ENCODE results near the gene CAMTA1. TPM values are rescaled to one million over a fixed set of nuclear protein-coding genes. Genes with fewer than 3 reads are reported as not detected.

The CAMTA1 gene
- total and polyA plus RNA-seq, 4 donors, result 18.0 to 93.5 (median 35.8) TPM

DNA sequence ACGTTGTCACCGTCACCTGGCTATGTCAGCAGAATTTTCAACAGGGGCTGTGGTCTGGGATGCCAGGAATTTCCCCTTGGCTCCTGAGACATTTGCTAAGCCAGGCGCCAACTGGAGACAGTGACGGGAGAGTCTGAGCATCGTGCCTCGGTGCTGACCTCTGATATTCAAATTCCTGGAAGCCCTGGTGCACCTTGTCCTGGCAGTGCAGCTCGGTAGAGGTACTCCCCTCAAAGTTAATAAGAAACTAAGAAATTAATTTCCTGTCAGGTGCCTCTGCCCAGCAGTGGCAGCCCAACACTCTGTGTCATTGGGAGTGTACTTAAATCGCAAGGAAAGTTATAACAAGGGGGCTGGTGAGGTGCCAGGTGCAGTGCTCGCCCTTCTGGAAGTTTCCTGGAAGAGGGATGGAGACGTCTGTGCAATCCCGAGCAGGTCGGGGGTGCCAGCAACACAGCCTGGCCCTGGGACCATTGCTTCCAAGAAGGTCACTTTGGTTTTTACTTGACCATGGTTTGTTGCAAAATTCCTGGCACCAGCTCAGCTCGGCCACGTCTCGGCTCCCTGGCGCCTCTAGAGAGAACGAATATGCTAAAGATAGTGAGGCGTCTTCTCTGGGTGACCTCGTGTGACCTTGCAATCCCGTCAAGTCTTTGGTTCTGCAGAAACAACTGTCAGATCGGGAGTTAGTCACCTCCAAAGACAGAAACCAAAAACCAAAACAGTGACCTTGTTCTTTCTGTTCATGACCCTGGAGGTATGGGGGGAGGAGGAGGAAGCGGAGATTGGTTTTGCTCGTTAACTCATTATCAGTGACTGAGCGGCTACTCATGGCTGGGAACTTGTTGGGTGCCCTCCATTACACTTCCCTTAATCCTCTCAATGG is 836.3 kb downstream of the CAMTA1 start:
- no peak for DNase-seq (ENCODE audit: low spot score)
- 27% methylated on average over 24 of the region's 24 CpGs for WGBS
- no peaks in the 10 kb centered on the region for H3K36me3 ChIP-seq (ENCODE audit: control insufficient read depth in 4 of 4, insufficient read depth in 3 of 4, low read depth in 1 of 4, low read length in 3 of 4)
- no peaks in the 10 kb centered on the region for H3K27me3 ChIP-seq (ENCODE audit: control insufficient read depth in 4 of 4, insufficient read depth in 4 of 4, low read length in 3 of 4)
- no peak overlapping the region for H3K9ac ChIP-seq (ENCODE audit: low read depth in 1 of 2, low read length in 2 of 2)
- peaks cover 2 to 19% (median 13%) of the 10 kb centered on the region in 4 donors for H3K4me1 ChIP-seq (ENCODE audit: control insufficient read depth in 4 of 4, insufficient read depth in 4 of 4, low read length in 3 of 4)
- no peaks in the 10 kb centered on the region for H3K9me3 ChIP-seq (ENCODE audit: control insufficient read depth in 4 of 4, low read length in 3 of 4)
- H3K4me3 ChIP-seq (ENCODE audit: low read depth in 1 of 3, low read length in 3 of 3), result no peak overlapping the region
- H3K27ac ChIP-seq (ENCODE audit: low read depth in 1 of 2, low read length in 2 of 2), result no peak overlapping the region
- TF ChIP-seq HNF4G (IDR thresholded peaks at IDR 0.05) (no peak), FOXA2 (IDR thresholded peaks at IDR 0.05) (no peak), HNF4A (conservative IDR thresholded peaks at IDR 0.05) (peak; percentile 39 to 57), SP1 (IDR thresholded peaks at IDR 0.05) (peak; percentile 33), RAD21 (IDR thresholded peaks at IDR 0.05) (no peak), YY1 (IDR thresholded peaks at IDR 0.05) (no peak), JUND (IDR thresholded peaks at IDR 0.05) (no peak), TAF1 (conservative IDR thresholded peaks at IDR 0.05) (no peak), FOXA1 (IDR thresholded peaks at IDR 0.05) (no peak), GABPA (IDR thresholded peaks at IDR 0.05 in 1 of 2, conservative IDR thresholded peaks at IDR 0.05 in 1 of 2) (no peak), NR2F2 (IDR thresholded peaks at IDR 0.05) (no peak), EGR1 (IDR thresholded peaks at IDR 0.05; ENCODE audit: low read depth in 2 of 2) (no peak), RXRA (IDR thresholded peaks at IDR 0.05) (peak; percentile 27 to 56)
- TF ChIP-seq, protein P1, sequence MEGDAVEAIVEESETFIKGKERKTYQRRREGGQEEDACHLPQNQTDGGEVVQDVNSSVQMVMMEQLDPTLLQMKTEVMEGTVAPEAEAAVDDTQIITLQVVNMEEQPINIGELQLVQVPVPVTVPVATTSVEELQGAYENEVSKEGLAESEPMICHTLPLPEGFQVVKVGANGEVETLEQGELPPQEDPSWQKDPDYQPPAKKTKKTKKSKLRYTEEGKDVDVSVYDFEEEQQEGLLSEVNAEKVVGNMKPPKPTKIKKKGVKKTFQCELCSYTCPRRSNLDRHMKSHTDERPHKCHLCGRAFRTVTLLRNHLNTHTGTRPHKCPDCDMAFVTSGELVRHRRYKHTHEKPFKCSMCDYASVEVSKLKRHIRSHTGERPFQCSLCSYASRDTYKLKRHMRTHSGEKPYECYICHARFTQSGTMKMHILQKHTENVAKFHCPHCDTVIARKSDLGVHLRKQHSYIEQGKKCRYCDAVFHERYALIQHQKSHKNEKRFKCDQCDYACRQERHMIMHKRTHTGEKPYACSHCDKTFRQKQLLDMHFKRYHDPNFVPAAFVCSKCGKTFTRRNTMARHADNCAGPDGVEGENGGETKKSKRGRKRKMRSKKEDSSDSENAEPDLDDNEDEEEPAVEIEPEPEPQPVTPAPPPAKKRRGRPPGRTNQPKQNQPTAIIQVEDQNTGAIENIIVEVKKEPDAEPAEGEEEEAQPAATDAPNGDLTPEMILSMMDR (IDR thresholded peaks at IDR 0.05; ENCODE audit: low read depth, low read length, missing input control), result no peak
- TF ChIP-seq, protein P2, sequence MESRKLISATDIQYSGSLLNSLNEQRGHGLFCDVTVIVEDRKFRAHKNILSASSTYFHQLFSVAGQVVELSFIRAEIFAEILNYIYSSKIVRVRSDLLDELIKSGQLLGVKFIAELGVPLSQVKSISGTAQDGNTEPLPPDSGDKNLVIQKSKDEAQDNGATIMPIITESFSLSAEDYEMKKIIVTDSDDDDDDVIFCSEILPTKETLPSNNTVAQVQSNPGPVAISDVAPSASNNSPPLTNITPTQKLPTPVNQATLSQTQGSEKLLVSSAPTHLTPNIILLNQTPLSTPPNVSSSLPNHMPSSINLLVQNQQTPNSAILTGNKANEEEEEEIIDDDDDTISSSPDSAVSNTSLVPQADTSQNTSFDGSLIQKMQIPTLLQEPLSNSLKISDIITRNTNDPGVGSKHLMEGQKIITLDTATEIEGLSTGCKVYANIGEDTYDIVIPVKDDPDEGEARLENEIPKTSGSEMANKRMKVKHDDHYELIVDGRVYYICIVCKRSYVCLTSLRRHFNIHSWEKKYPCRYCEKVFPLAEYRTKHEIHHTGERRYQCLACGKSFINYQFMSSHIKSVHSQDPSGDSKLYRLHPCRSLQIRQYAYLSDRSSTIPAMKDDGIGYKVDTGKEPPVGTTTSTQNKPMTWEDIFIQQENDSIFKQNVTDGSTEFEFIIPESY (IDR thresholded peaks at IDR 0.05), result no peak
- TF ChIP-seq, protein P3, sequence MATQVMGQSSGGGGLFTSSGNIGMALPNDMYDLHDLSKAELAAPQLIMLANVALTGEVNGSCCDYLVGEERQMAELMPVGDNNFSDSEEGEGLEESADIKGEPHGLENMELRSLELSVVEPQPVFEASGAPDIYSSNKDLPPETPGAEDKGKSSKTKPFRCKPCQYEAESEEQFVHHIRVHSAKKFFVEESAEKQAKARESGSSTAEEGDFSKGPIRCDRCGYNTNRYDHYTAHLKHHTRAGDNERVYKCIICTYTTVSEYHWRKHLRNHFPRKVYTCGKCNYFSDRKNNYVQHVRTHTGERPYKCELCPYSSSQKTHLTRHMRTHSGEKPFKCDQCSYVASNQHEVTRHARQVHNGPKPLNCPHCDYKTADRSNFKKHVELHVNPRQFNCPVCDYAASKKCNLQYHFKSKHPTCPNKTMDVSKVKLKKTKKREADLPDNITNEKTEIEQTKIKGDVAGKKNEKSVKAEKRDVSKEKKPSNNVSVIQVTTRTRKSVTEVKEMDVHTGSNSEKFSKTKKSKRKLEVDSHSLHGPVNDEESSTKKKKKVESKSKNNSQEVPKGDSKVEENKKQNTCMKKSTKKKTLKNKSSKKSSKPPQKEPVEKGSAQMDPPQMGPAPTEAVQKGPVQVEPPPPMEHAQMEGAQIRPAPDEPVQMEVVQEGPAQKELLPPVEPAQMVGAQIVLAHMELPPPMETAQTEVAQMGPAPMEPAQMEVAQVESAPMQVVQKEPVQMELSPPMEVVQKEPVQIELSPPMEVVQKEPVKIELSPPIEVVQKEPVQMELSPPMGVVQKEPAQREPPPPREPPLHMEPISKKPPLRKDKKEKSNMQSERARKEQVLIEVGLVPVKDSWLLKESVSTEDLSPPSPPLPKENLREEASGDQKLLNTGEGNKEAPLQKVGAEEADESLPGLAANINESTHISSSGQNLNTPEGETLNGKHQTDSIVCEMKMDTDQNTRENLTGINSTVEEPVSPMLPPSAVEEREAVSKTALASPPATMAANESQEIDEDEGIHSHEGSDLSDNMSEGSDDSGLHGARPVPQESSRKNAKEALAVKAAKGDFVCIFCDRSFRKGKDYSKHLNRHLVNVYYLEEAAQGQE (IDR thresholded peaks at IDR 0.05), result peak; percentile 36
- TF ChIP-seq, protein P4, sequence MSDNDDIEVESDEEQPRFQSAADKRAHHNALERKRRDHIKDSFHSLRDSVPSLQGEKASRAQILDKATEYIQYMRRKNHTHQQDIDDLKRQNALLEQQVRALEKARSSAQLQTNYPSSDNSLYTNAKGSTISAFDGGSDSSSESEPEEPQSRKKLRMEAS (IDR thresholded peaks at IDR 0.05), result no peak
- TF ChIP-seq, protein P5, sequence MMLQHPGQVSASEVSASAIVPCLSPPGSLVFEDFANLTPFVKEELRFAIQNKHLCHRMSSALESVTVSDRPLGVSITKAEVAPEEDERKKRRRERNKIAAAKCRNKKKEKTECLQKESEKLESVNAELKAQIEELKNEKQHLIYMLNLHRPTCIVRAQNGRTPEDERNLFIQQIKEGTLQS (IDR thresholded peaks at IDR 0.05), result no peak

Measured in liver (tissue), 9 donors.